Thyroid gland (tissue), 4 donors: ENCODE data around the gene CTLA4.

Source experiments
- POLR2A ChIP-seq, 2 donors: fragments of 450-650 bp; IDR thresholded peaks; one replicate each; pipeline ENCODE4 v1.6.1; 2017; ENCODE audit warnings: antibody characterized with exemption in 2 of 2, mild to moderate bottlenecking in 2 of 2, moderate library complexity in 1 of 2
- TF ChIP-seq, protein P1 (sequence below), 6 experiments: fragments of 200-600 bp in 3 of 6; fragments of 450-650 bp in 3 of 6; sonication (generic) in 3 of 6; IDR thresholded peaks; one replicate each; pipeline ENCODE4 v1.5.1; 2016 to 2019; ENCODE audit warnings: antibody characterized with exemption in 6 of 6, mild to moderate bottlenecking in 2 of 6, inconsistent platforms in 1 of 6, moderate library complexity in 1 of 6

DNA sequence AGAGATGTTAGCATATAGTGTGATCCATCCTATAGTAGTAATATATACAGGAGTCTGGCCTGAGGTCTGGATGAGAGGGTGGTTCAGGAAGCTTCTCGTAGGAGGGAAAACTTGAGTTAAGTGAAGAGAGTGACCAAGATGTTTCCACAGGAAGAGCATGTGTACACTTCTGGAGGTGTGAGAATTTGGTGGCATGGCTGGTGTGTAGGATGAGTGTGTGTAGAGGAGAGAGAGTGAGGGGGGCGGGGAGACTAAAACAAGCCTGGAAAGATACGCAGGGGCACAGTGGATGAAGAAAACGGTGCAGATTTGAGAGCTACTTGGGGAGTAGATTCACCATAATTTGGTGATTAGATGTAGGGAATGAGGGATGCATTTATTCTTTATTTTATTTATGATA, 43.5 kb upstream of the CTLA4 start:
- TF ChIP-seq POLR2A (IDR thresholded peaks at IDR 0.05): no peak
- TF ChIP-seq, protein P1, sequence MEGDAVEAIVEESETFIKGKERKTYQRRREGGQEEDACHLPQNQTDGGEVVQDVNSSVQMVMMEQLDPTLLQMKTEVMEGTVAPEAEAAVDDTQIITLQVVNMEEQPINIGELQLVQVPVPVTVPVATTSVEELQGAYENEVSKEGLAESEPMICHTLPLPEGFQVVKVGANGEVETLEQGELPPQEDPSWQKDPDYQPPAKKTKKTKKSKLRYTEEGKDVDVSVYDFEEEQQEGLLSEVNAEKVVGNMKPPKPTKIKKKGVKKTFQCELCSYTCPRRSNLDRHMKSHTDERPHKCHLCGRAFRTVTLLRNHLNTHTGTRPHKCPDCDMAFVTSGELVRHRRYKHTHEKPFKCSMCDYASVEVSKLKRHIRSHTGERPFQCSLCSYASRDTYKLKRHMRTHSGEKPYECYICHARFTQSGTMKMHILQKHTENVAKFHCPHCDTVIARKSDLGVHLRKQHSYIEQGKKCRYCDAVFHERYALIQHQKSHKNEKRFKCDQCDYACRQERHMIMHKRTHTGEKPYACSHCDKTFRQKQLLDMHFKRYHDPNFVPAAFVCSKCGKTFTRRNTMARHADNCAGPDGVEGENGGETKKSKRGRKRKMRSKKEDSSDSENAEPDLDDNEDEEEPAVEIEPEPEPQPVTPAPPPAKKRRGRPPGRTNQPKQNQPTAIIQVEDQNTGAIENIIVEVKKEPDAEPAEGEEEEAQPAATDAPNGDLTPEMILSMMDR (IDR thresholded peaks at IDR 0.05): no peak
